Myometrial cell (primary cell): ENCODE data around the gene GFRAL. TPM values are rescaled to one million over a fixed set of nuclear protein-coding genes. Genes with fewer than 3 reads are reported as not detected.

Experiments
- total RNA-seq: library from RNA; depleted of rRNA; stranded (reverse); fragments of >200 nt; gene quantifications from 2 replicates; pipeline ENCODE4 v1.2.3, GENCODE V29; 2015

The GFRAL gene, protein sequence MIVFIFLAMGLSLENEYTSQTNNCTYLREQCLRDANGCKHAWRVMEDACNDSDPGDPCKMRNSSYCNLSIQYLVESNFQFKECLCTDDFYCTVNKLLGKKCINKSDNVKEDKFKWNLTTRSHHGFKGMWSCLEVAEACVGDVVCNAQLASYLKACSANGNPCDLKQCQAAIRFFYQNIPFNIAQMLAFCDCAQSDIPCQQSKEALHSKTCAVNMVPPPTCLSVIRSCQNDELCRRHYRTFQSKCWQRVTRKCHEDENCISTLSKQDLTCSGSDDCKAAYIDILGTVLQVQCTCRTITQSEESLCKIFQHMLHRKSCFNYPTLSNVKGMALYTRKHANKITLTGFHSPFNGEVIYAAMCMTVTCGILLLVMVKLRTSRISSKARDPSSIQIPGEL
- not detected in 2 replicates for total RNA-seq

DNA sequence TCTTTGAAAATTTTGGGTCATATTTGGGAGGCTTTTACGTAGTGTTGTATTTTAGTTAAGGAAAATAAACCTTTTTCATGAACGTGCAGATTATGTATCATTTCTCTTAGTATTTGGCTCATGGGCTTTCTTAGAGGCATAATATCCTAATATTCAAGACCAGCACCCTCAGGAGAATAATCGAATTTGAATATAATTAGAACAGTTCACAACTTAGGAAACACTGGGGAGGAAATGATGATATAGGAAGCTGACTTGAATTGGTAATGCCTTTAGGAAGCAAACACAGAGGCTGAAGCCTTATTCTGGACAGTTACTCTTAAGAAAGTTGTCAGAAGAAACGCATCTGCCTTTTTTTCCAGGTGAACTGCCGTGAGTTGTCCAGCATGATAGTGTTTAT, at the start of gene GFRAL:
TSS of gene GFRAL (plus strand) at position 301 of the 400 bp plus-strand sequence. CDS start at position 387, 86 bp downstream.

Other genes starting within 250 kb of the GFRAL start
- not detected in 2 replicates for gene HCRTR2, start 153.0 kb upstream of the GFRAL start, total RNA-seq